ENCODE data around the gene IMMP2L. TPM values are rescaled to one million over a fixed set of nuclear protein-coding genes. Genes with fewer than 3 reads are reported as not detected.

IMMP2L gene
- total RNA-seq, 1 experiment from 2014 or later = 8.8 TPM

DNA sequence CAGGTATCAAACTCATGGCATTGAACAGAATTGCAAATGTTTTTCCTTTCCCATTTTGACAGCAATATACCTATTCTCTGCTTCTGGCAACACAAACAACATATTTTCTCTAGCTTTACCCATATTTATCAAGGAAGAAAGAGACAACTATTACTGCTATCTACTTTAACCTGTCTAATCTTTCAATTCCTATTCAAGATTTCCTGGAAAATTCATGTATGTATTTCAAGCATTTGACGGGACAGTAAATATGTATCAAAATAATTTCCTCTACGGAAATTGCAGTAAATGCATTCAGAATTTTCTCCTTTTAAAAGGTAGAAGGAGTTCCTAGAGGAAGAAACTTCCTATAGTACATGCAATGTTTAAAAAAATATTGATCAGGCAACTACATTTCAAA lies 650.7 kb downstream of the IMMP2L start:
- no peak for ATAC-seq
- Histone ChIP-seq H3K4me3 (ENCODE audit: low read depth in 2 of 2, low read length in 2 of 2) (no peak overlapping the region), H3K9me3 (ENCODE audit: control insufficient read depth, insufficient read depth, low read depth, low read length) (no peaks in the 10 kb centered on the region), H3K27ac (ENCODE audit: low read length) (no peak overlapping the region), H3K27me3 (ENCODE audit: control insufficient read depth, insufficient read depth, low read length) (no peaks in the 10 kb centered on the region), H3K36me3 (ENCODE audit: control insufficient read depth, insufficient read depth, low read length) (no peaks in the 10 kb centered on the region), H3K4me1 (ENCODE audit: control insufficient read depth, insufficient read depth, low read length) (no peaks in the 10 kb centered on the region)
- intact Hi-C loops (cut with micrococcal nuclease; ENCODE audit: unreplicated experiment) (no loop called here), in situ Hi-C loops (cut with HindIII; ENCODE audit: low pct_unique_long_range_greater_than_20kb, low sequenced_read_pairs) (no loop called here)
- no peak for DNase-seq (ENCODE audit: low read depth, low spot score)
- ChIA-PET POLR2A (no interaction called here), CTCF (no interaction called here)
- TF ChIP-seq, protein P1, sequence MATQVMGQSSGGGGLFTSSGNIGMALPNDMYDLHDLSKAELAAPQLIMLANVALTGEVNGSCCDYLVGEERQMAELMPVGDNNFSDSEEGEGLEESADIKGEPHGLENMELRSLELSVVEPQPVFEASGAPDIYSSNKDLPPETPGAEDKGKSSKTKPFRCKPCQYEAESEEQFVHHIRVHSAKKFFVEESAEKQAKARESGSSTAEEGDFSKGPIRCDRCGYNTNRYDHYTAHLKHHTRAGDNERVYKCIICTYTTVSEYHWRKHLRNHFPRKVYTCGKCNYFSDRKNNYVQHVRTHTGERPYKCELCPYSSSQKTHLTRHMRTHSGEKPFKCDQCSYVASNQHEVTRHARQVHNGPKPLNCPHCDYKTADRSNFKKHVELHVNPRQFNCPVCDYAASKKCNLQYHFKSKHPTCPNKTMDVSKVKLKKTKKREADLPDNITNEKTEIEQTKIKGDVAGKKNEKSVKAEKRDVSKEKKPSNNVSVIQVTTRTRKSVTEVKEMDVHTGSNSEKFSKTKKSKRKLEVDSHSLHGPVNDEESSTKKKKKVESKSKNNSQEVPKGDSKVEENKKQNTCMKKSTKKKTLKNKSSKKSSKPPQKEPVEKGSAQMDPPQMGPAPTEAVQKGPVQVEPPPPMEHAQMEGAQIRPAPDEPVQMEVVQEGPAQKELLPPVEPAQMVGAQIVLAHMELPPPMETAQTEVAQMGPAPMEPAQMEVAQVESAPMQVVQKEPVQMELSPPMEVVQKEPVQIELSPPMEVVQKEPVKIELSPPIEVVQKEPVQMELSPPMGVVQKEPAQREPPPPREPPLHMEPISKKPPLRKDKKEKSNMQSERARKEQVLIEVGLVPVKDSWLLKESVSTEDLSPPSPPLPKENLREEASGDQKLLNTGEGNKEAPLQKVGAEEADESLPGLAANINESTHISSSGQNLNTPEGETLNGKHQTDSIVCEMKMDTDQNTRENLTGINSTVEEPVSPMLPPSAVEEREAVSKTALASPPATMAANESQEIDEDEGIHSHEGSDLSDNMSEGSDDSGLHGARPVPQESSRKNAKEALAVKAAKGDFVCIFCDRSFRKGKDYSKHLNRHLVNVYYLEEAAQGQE (IDR thresholded peaks at IDR 0.05; ENCODE audit: insufficient read depth in 1 of 2, low read depth in 2 of 2, low read length in 1 of 2) = no peak
- TF ChIP-seq, protein P2, sequence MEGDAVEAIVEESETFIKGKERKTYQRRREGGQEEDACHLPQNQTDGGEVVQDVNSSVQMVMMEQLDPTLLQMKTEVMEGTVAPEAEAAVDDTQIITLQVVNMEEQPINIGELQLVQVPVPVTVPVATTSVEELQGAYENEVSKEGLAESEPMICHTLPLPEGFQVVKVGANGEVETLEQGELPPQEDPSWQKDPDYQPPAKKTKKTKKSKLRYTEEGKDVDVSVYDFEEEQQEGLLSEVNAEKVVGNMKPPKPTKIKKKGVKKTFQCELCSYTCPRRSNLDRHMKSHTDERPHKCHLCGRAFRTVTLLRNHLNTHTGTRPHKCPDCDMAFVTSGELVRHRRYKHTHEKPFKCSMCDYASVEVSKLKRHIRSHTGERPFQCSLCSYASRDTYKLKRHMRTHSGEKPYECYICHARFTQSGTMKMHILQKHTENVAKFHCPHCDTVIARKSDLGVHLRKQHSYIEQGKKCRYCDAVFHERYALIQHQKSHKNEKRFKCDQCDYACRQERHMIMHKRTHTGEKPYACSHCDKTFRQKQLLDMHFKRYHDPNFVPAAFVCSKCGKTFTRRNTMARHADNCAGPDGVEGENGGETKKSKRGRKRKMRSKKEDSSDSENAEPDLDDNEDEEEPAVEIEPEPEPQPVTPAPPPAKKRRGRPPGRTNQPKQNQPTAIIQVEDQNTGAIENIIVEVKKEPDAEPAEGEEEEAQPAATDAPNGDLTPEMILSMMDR (IDR thresholded peaks at IDR 0.05) = no peak
- TF ChIP-seq TCF7L2 (IDR thresholded peaks at IDR 0.05; ENCODE audit: low read depth, low read length) = no peak
- no peak for TF ChIP-seq SIN3A (IDR thresholded peaks at IDR 0.05; ENCODE audit: borderline replicate concordance, insufficient read depth, low read depth, low read length)
- TF ChIP-seq POLR2AphosphoS5 (IDR thresholded peaks at IDR 0.05; ENCODE audit: low read depth, low read length) = no peak
- no TSS peak for BruUV-seq (replicated peaks)

DNA sequence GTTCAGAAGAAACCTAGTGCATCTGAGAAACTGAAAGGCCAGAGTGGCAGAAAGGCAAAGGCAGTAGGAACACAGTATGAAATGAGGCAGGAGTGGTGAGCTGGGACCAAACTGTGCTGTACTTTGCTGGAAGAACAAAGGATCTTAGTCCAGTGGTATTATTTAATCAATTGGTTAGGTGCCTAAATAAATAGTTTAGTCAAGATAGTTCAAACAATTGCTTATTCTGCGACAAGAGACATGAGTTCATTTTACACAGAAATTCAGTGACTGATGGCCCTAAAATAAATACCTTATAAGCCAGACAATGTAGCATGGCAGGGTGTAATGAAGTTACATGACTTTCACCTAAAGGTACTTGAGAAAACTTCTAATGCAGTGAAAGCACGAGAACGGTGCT lies 653.2 kb downstream of the IMMP2L start:
- ChIA-PET CTCF (no interaction called here), POLR2A (no interaction called here)
- TF ChIP-seq SIN3A (IDR thresholded peaks at IDR 0.05; ENCODE audit: borderline replicate concordance, insufficient read depth, low read depth, low read length) (no peak), POLR2AphosphoS5 (IDR thresholded peaks at IDR 0.05; ENCODE audit: low read depth, low read length) (no peak), TCF7L2 (IDR thresholded peaks at IDR 0.05; ENCODE audit: low read depth, low read length) (no peak)
- TF ChIP-seq, protein P2 (IDR thresholded peaks at IDR 0.05) = no peak
- TF ChIP-seq, protein P1 (IDR thresholded peaks at IDR 0.05; ENCODE audit: insufficient read depth in 1 of 2, low read depth in 2 of 2, low read length in 1 of 2) = no peak
- Histone ChIP-seq H3K4me3 (ENCODE audit: low read depth in 2 of 2, low read length in 2 of 2) (no peak overlapping the region), H3K4me1 (ENCODE audit: control insufficient read depth, insufficient read depth, low read length) (no peaks in the 10 kb centered on the region), H3K27ac (ENCODE audit: low read length) (no peak overlapping the region), H3K27me3 (ENCODE audit: control insufficient read depth, insufficient read depth, low read length) (no peaks in the 10 kb centered on the region), H3K9me3 (ENCODE audit: control insufficient read depth, insufficient read depth, low read depth, low read length) (no peaks in the 10 kb centered on the region), H3K36me3 (ENCODE audit: control insufficient read depth, insufficient read depth, low read length) (no peaks in the 10 kb centered on the region)
- no TSS peak for BruUV-seq (replicated peaks)
- intact Hi-C loops (cut with micrococcal nuclease; ENCODE audit: unreplicated experiment) = no loop called here
- ATAC-seq (no peak), DNase-seq (ENCODE audit: low read depth, low spot score) (no peak)
- in situ Hi-C loops (cut with HindIII; ENCODE audit: low pct_unique_long_range_greater_than_20kb, low sequenced_read_pairs) = no loop called here
